B cell (primary cell): ENCODE data around the gene CC2D2A. TPM values are rescaled to one million over a fixed set of nuclear protein-coding genes. Genes with fewer than 3 reads are reported as not detected.

Source experiments
- ATAC-seq: fragments of 200-7000 bp; cut with Tn5 transposase; one replicate; pipeline ENCODE4 v1.10.0; 2021; ENCODE audit warnings: low read depth, mild to moderate bottlenecking, moderate number of reproducible peaks, moderate library complexity
- CTCF ChIA-PET: fragments of 350-600 bp; sonication (Branson Sonifier 250); formaldehyde crosslinking; loops from one replicate; lab custom pipeline; 2021; ENCODE audit warnings: antibody characterized with exemption, inconsistent platforms; lab: Charles Lee
- POLR2A ChIA-PET: fragments of 350-600 bp; sonication (Branson Sonifier 250); formaldehyde crosslinking; loops from one replicate; lab custom pipeline; 2021; ENCODE audit warnings: antibody characterized with exemption; lab: Charles Lee
- DNase-seq: peaks from one replicate; pipeline ENCODE4 v3.0.0; 2013
- H2AFZ ChIP-seq: 2 replicates; pipeline ENCODE4 v1.6.1; 2012; ENCODE audit warnings: mild to moderate bottlenecking, low read depth, low read length; ENCODE audit not compliant: insufficient read depth, poor library complexity, severe bottlenecking
- H3K27ac ChIP-seq, 2 donors: 1 replicate in 1 of 2; 2 replicates in 1 of 2; pipeline ENCODE4 v1.5.1; 2012 to 2013; ENCODE audit warnings: low read length in 2 of 2, mild to moderate bottlenecking in 2 of 2, moderate library complexity in 1 of 2
- H3K27me3 ChIP-seq, 4 experiments: fragments of 200-600 bp in 1 of 4; sonication (generic) in 1 of 4; replicated peaks in 1 of 4; 1 replicate in 2 of 4; 2 replicates in 2 of 4; pipeline versions ENCODE4 v1.6.1 to v1.7.0; 2013 to 2016; ENCODE audit warnings: low read length in 3 of 4, mild to moderate bottlenecking in 2 of 4, mixed read lengths in 1 of 4, moderate library complexity in 1 of 4; ENCODE audit not compliant: insufficient read depth in 4 of 4, control insufficient read depth in 3 of 4; ENCODE audit errors: control extremely low read depth in 1 of 4
- H3K36me3 ChIP-seq, 2 experiments: replicated peaks in 1 of 2; 1 replicate in 1 of 2; 2 replicates in 1 of 2; pipeline versions ENCODE4 v1.6.1 to v1.7.1; 2013; ENCODE audit warnings: low read length in 1 of 2; ENCODE audit not compliant: insufficient read depth in 2 of 2, control insufficient read depth in 1 of 2; ENCODE audit errors: control extremely low read depth in 1 of 2, extremely low read depth in 1 of 2
- H3K4me1 ChIP-seq, 2 donors: fragments of 200-600 bp in 1 of 2; sonication (generic) in 1 of 2; 1 replicate in 1 of 2; 2 replicates in 1 of 2; pipeline versions ENCODE4 v1.5.1 to v1.6.1; 2013 to 2017; ENCODE audit warnings: low read length in 2 of 2; ENCODE audit not compliant: control insufficient read depth in 2 of 2, insufficient read depth in 2 of 2
- H3K4me2 ChIP-seq: replicated peaks from 2 replicates; pipeline ENCODE3; 2012; ENCODE audit warnings: mild to moderate bottlenecking, low read depth, low read length; ENCODE audit not compliant: poor library complexity, severe bottlenecking
- H3K4me3 ChIP-seq, 5 experiments: fragments of 200-600 bp in 1 of 5; sonication (generic) in 1 of 5; 1 replicate in 3 of 5; 2 replicates in 2 of 5; pipeline versions ENCODE4 v1.5.1 to v1.7.0; 2011 to 2016; ENCODE audit warnings: low read length in 4 of 5, mild to moderate bottlenecking in 4 of 5, low read depth in 2 of 5, control low read depth in 1 of 5, moderate library complexity in 1 of 5; ENCODE audit not compliant: insufficient read depth in 1 of 5; ENCODE audit errors: control extremely low read depth in 1 of 5, extremely low read depth in 1 of 5
- H3K79me2 ChIP-seq: fragments of 200-600 bp; sonication (generic); one replicate; pipeline ENCODE4 v1.6.0; 2016; ENCODE audit warnings: low read length; ENCODE audit not compliant: control insufficient read depth, insufficient read depth
- H3K9ac ChIP-seq: fragments of 200-600 bp; sonication (generic); 2 replicates; pipeline ENCODE4 v1.6.1; 2017; ENCODE audit warnings: mild to moderate bottlenecking, low read length, moderate library complexity
- H3K9me3 ChIP-seq, 3 donors: one replicate each; pipeline versions ENCODE4 v1.6.1 to v1.7.1; 2013; ENCODE audit warnings: low read length in 2 of 3; ENCODE audit not compliant: control insufficient read depth in 2 of 3, insufficient read depth in 1 of 3; ENCODE audit errors: control extremely low read depth in 1 of 3
- H4K20me1 ChIP-seq: 2 replicates; pipeline ENCODE4 v1.6.0; 2012; ENCODE audit warnings: mild to moderate bottlenecking, low read length; ENCODE audit not compliant: insufficient read depth, control insufficient read depth, poor library complexity, severe bottlenecking
- H3K27ac Mint-ChIP-seq: one replicate; pipeline ENCODE4 v1.8.0; 2021; ENCODE audit warnings: mixed read lengths
- H3K27me3 Mint-ChIP-seq: one replicate; pipeline ENCODE4 v1.8.0; 2021; ENCODE audit warnings: mixed read lengths
- H3K4me1 Mint-ChIP-seq: one replicate; pipeline ENCODE4 v1.8.0; 2021; ENCODE audit warnings: mixed read lengths
- H3K4me3 Mint-ChIP-seq: one replicate; pipeline ENCODE4 v1.8.0; 2021; ENCODE audit warnings: mixed read lengths
- H3K9me3 Mint-ChIP-seq: one replicate; pipeline ENCODE4 v1.8.0; 2022; ENCODE audit warnings: mixed read lengths; ENCODE audit not compliant: insufficient read depth
- EZH2 ChIP-seq: IDR thresholded peaks from 2 replicates; pipeline ENCODE4 v1.6.1; 2012; ENCODE audit warnings: borderline replicate concordance, low read depth, mild to moderate bottlenecking, moderate library complexity, low read length; ENCODE audit not compliant: insufficient read depth, poor library complexity, severe bottlenecking
- WGBS: methylation state at CpG from one replicate; pipeline ENCODE4 v1.1.5; 2013; ENCODE audit warnings: missing lambda C conversion rate; ENCODE audit not compliant: insufficient coverage; 5-methylcytosine and 5-hydroxymethylcytosine counted together
- intact Hi-C: fragments of 100-400 bp; cut with micrococcal nuclease; formaldehyde crosslinking; loops from one replicate; pipeline ENCODE4 v1.10.0; 2022
- polyA plus RNA-seq: library from polyadenylated mRNA; depleted of rRNA; stranded (reverse); fragments of >200 nt; gene quantifications from 2 replicates; pipeline ENCODE4 v1.2.3, GENCODE V29; 2012
- total RNA-seq, 2 donors: library from RNA; stranded (reverse); fragments of 120-200 nt in 1 of 2; gene quantifications; 1 replicate in 1 of 2; 2 replicates in 1 of 2; pipeline versions ENCODE4 v1.2.3 to v1.2.4, GENCODE V29; 2013 to 2022
- TF ChIP-seq, protein P1 (sequence below): fragments of 200-600 bp; IDR thresholded peaks from one replicate; pipeline ENCODE4 v1.8.0; 2022; ENCODE audit warnings: antibody characterized with exemption, mild to moderate bottlenecking

Gene CC2D2A
- total and polyA plus RNA-seq, 2 donors (not counting 1 experiment from before 2014, with no cell fraction given), result not detected

DNA sequence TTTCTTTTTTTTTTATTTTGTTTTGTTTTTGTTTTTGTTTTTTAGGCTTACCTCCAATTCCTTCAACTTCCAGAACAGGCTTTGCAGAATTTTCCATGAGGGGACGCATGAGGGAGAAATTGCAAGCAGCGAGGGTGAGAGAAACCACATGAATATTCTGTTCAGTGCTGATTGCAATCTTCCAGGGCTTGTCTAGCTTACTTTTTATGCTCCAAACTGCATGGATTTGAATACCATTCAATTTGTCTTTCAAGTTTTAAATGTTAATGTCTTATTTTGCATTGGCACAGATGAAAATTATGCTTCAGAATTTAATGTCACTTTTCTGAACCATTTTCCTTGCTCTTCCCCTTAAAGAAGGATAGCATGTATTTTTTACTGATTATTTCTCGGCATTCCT lies 32.7 kb downstream of the CC2D2A start:
- Histone ChIP-seq H3K27me3 (no peaks in the 10 kb centered on the region), H3K4me1 (no peaks in the 10 kb centered on the region), H3K4me3 (no peak overlapping the region), H3K4me2 (no peak overlapping the region), H3K36me3 (no peaks in the 10 kb centered on the region), H3K9ac (no peak overlapping the region), H3K27ac (no peak overlapping the region), H2AFZ (no peak overlapping the region), H4K20me1 (no peaks in the 10 kb centered on the region), H3K9me3 (no peaks in the 10 kb centered on the region), H3K79me2 (no peaks in the 10 kb centered on the region)
- no peak for DNase-seq
- H3K27me3 Mint-ChIP-seq, result peaks cover 6% of the 10 kb centered on the region
- H3K4me3 Mint-ChIP-seq, result no peak overlapping the region
- no peak overlapping the region for H3K27ac Mint-ChIP-seq
- POLR2A ChIA-PET, result no interaction called here
- 100% methylated on average over 1 of the region's 3 CpGs for WGBS
- CTCF ChIA-PET, result no interaction called here
- intact Hi-C loops, result no loop called here
- H3K4me1 Mint-ChIP-seq, result no peaks in the 10 kb centered on the region
- no peaks in the 10 kb centered on the region for H3K9me3 Mint-ChIP-seq
- ATAC-seq, result no peak
- TF ChIP-seq EZH2, result no peak
- TF ChIP-seq, protein P1, sequence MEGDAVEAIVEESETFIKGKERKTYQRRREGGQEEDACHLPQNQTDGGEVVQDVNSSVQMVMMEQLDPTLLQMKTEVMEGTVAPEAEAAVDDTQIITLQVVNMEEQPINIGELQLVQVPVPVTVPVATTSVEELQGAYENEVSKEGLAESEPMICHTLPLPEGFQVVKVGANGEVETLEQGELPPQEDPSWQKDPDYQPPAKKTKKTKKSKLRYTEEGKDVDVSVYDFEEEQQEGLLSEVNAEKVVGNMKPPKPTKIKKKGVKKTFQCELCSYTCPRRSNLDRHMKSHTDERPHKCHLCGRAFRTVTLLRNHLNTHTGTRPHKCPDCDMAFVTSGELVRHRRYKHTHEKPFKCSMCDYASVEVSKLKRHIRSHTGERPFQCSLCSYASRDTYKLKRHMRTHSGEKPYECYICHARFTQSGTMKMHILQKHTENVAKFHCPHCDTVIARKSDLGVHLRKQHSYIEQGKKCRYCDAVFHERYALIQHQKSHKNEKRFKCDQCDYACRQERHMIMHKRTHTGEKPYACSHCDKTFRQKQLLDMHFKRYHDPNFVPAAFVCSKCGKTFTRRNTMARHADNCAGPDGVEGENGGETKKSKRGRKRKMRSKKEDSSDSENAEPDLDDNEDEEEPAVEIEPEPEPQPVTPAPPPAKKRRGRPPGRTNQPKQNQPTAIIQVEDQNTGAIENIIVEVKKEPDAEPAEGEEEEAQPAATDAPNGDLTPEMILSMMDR, result no peak

GRCh38 chr4:15504041-15504440 lies 34.4 kb downstream of the CC2D2A start:
- no peaks in the 10 kb centered on the region for H4K20me1 ChIP-seq
- H3K27ac Mint-ChIP-seq, result no peak overlapping the region
- no peaks in the 10 kb centered on the region for H3K4me1 Mint-ChIP-seq
- no peaks in the 10 kb centered on the region for H3K9me3 Mint-ChIP-seq
- no peak overlapping the region for H3K9ac ChIP-seq
- ATAC-seq (no peak), DNase-seq (no peak)
- no peaks in the 10 kb centered on the region for H3K9me3 ChIP-seq
- ChIA-PET CTCF (no interaction called here), POLR2A (no interaction called here)
- peaks cover 6% of the 10 kb centered on the region for H3K27me3 Mint-ChIP-seq
- no peak for TF ChIP-seq EZH2
- TF ChIP-seq, protein P1, result no peak
- H3K79me2 ChIP-seq, result no peaks in the 10 kb centered on the region
- no peak overlapping the region for H3K27ac ChIP-seq
- intact Hi-C loops, result no loop called here
- H3K4me3 ChIP-seq, result no peak overlapping the region
- no peak overlapping the region for H2AFZ ChIP-seq
- no peak overlapping the region for H3K4me3 Mint-ChIP-seq
- H3K4me1 ChIP-seq, result no peaks in the 10 kb centered on the region
- no peaks in the 10 kb centered on the region for H3K36me3 ChIP-seq
- no CpG with 5 or more reads among the region's 1 CpG for WGBS
- H3K4me2 ChIP-seq, result no peak overlapping the region
- no peaks in the 10 kb centered on the region for H3K27me3 ChIP-seq
